Bone marrow (tissue), 2 donors: ENCODE results near the gene TNFSF13B.
A peak's percentile ranks its signal among the peaks of the same experiment; 100 is the strongest.
"Not testable (repeated sequence)": the region's sequence is repeated elsewhere in the genome, so short reads cannot be mapped to it uniquely, and the experiment has no call there.

ENCODE experiments used
- DNase-seq, 2 donors: peaks; one replicate each; lab custom pipeline; 2025; lab: John Stamatoyannopoulos, UW

TNFSF13B gene

GRCh38 chr13:108281901-108282300 is 12.4 kb downstream of the TNFSF13B start:
- DNase-seq = no peak

DNA sequence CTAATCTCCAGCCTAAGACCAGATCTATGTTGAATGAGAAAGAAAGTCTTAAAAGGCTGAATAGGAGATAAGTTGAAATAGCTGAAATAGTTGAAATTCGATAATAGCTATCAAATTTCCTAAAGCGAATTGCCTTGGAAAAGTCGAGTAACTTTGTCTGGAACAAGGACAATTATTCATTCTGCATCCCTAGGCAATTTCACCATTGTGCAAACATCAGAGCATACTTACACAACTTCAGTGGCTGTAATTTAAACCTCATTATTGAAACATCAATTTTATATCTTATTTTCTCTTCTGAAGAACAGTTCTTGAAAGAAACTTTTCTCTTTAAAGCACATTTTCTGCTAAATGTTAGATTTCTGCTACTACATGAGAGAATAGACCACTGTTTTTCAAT is 13.6 kb downstream of the TNFSF13B start:
- no peak for DNase-seq

- DNase-seq = no peak
These were observed 19.2 kb downstream of the TNFSF13B start for GRCh38 chr13:108288741-108289140.

GRCh38 chr13:108289819-108290218 is 20.3 kb downstream of the TNFSF13B start:
- DNase-seq = no peak

GRCh38 chr13:108297114-108297513 is 27.6 kb downstream of the TNFSF13B start:
- no peak for DNase-seq

DNA sequence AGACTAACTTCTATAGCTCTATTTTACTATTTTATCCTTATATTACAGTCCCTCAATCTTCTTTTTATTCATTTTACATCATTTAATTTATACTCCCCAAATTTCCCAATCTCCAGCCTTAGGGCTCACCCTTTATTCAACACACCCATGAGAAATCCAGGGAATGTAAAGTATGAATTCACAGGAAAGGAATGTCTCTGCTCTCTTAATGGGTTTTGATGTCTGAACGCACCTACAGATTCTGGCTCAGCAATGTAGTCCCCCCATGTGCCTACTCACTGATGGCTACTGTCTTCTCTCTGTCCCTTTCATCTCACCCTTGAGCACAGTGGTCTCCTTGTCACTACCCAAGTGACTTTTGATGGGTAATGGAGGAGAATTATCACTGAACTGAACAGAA is 32.8 kb downstream of the TNFSF13B start:
- no peak for DNase-seq

GRCh38 chr13:108304170-108305016 is 34.9 kb downstream of the TNFSF13B start:
- DNase-seq = no peak

- DNase-seq = no peak
These were observed 36.1 kb downstream of the TNFSF13B start for GRCh38 chr13:108305655-108306054.

DNA sequence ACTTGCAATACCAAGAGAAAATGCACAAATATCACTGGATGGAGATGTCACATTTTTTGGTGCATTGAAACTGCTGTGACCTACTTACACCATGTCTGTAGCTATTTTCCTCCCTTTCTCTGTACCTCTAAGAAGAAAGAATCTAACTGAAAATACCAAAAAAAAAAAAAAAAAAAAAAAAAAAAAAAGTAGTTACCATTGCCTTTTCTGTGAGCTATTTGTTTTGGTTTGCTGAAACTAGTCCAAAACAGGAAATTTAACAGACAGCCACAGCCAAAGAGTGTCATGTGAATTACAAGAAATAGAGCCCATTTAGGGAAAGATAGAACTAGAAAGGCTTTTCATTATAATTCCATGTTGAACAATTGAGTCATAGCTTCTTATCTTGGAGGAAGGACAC is 37.3 kb downstream of the TNFSF13B start:
- no peak for DNase-seq

- DNase-seq = not testable (repeated sequence)
These were observed 42.1 kb downstream of the TNFSF13B start for GRCh38 chr13:108311596-108311995.

DNA sequence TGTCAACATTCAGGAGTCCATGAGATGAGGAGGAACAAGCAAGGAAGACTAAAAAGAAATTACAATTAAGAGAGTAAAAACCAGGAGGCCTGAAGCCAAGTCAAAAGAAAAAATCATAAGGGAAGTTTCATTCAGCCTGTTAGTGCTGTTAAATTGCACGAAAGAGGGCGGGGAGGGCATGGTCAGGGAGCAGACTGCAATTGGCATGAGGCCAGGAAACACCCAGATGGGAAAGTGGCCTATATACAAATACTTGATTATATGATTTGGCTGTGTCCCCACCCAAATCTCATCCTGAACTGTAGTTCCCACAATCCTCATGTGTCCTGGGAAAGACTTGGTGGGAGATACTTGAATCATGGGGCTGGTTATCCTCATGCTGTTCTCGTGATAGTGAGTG is 43.9 kb downstream of the TNFSF13B start:
- no peak for DNase-seq

DNA sequence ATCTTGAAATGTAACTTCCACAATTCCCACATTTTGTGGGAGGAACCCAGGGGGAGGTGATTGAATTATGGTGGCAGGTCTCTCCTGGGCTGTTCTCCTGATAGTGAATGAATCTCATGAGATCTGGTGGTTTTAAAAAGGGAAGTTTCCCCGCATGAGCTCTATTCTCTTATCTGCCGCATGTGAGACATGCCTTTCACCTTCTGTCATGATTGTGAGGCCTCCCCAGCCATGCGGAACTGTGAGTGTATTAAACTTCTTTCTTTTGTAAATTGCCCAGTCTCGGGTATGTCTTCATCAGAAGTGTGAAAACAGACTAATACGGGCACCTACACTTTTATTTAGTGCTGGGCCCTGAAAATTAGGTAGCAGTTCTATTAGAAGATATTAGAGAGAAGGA is 45.8 kb downstream of the TNFSF13B start:
- no peak for DNase-seq

GRCh38 chr13:108315991-108316390 is 46.5 kb downstream of the TNFSF13B start:
- DNase-seq = no peak

GRCh38 chr13:108316413-108316812 is 46.9 kb downstream of the TNFSF13B start:
- DNase-seq = no peak

- DNase-seq = peak in 1 of 2 donors; percentile 37
These were observed 52.8 kb downstream of the TNFSF13B start for GRCh38 chr13:108322206-108322824.

DNA sequence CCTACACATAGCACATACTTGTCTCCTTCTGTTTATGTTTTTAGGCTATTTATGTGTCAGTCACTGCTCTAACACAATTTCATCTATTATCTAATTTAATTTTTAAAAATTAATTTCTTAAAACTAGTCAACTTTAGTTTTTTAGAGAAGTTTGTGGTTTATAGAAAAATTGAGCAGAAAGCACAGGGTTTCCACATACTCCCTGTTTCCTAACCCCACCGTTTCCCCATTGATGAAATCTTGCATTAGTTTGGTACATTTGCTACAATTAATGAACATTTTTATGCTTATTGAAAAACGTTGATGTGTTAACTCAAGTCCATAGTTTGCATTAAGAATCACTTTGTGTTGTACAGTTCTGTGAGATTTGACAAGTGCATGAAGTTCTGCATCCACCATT is 53.5 kb downstream of the TNFSF13B start:
- DNase-seq = no peak

- DNase-seq = no peak
These were observed 56.3 kb downstream of the TNFSF13B start for GRCh38 chr13:108325863-108326262.

GRCh38 chr13:108326309-108326708 is 56.8 kb downstream of the TNFSF13B start:
- DNase-seq = peak; percentile 5 to 56

- no peak for DNase-seq
These were observed 59.3 kb downstream of the TNFSF13B start for GRCh38 chr13:108328848-108329247.

GRCh38 chr13:108332791-108333190 is 63.3 kb downstream of the TNFSF13B start:
- DNase-seq = no peak

- peak in 1 of 2 donors; percentile 24 for DNase-seq
These were observed 73.1 kb downstream of the TNFSF13B start for GRCh38 chr13:108342369-108343289.

DNA sequence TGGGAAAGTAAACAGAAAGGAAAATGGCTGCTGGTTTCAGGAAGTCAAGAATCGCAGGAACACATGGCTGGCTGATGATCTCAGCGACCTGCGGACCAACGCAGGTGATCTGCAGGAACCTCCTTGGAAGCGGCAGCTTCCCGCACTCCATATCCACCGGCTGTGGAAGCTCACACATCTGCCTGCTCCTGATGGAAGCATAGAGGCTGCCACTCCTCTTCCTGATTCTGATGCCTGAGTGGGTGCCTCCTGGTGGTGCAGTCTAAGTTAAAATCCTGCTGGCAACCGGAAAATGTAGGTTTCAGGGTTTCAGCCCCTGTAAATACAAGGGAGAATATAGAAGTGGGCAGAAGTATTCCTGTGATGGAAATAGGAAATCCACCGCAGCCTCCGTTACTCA is 75.5 kb downstream of the TNFSF13B start:
- DNase-seq = no peak
